ENCODE results near the gene SAP30BP.

Gene SAP30BP

GRCh38 chr17:75722542-75723095, 55.5 kb downstream of the SAP30BP start:
- DNase-seq = no peak

GRCh38 chr17:75723171-75723930, 56.2 kb downstream of the SAP30BP start:
- no peak for DNase-seq

GRCh38 chr17:75724016-75725003, 57.2 kb downstream of the SAP30BP start:
- DNase-seq = no peak

GRCh38 chr17:75725504-75725903, 58.4 kb downstream of the SAP30BP start:
- no peak for DNase-seq

GRCh38 chr17:75727391-75727790, 60.3 kb downstream of the SAP30BP start:
- DNase-seq = no peak

- DNase-seq = no peak
These were observed 62.2 kb downstream of the SAP30BP start for GRCh38 chr17:75729351-75729750.

GRCh38 chr17:75730065-75730464, 62.9 kb downstream of the SAP30BP start:
- no peak for DNase-seq

- DNase-seq = no peak
These were observed 64.1 kb downstream of the SAP30BP start for GRCh38 chr17:75731086-75731715.

GRCh38 chr17:75731716-75732498, 64.8 kb downstream of the SAP30BP start:
- no peak for DNase-seq

- no peak for DNase-seq
These were observed 66.3 kb downstream of the SAP30BP start for GRCh38 chr17:75733471-75733870.

GRCh38 chr17:75734674-75735294, 67.6 kb downstream of the SAP30BP start:
- DNase-seq = no peak

GRCh38 chr17:75736173-75736835, 69.2 kb downstream of the SAP30BP start:
- no peak for DNase-seq

- DNase-seq = no peak
These were observed 70.2 kb downstream of the SAP30BP start for GRCh38 chr17:75737133-75737962.

GRCh38 chr17:75738218-75738802, 71.2 kb downstream of the SAP30BP start:
- no peak for DNase-seq

- DNase-seq = no peak
These were observed 72.0 kb downstream of the SAP30BP start for GRCh38 chr17:75739174-75739573.

- DNase-seq = no peak
These were observed 72.7 kb downstream of the SAP30BP start for GRCh38 chr17:75739801-75740200.

- no peak for DNase-seq
These were observed 73.1 kb downstream of the SAP30BP start for GRCh38 chr17:75740215-75740614.

- no peak for DNase-seq
These were observed 73.5 kb downstream of the SAP30BP start for GRCh38 chr17:75740631-75741077.

- no peak for DNase-seq
These were observed 75.2 kb downstream of the SAP30BP start for GRCh38 chr17:75742337-75742736.
